ENCODE data around the gene PCP4L1. TPM values are rescaled to one million over a fixed set of nuclear protein-coding genes. Genes with fewer than 3 reads are reported as not detected.

PCP4L1 gene
- total and polyA plus RNA-seq, 2 donors (not counting 1 experiment from before 2014, with no cell fraction given), result not detected

GRCh38 chr1:161233102-161233501, 25.4 kb upstream of the PCP4L1 start:
- no peak overlapping the region for H2AFZ ChIP-seq (ENCODE audit: insufficient read depth, low read depth, low read length, poor library complexity, severe bottlenecking)
- H3K27ac ChIP-seq (ENCODE audit: low read length in 2 of 2), result no peak overlapping the region
- no peaks in the 10 kb centered on the region for H4K20me1 ChIP-seq (ENCODE audit: control insufficient read depth, insufficient read depth, low read length, poor library complexity, severe bottlenecking)
- H3K9me3 Mint-ChIP-seq (ENCODE audit: insufficient read depth), result no peaks in the 10 kb centered on the region
- peaks cover 4% of the 10 kb centered on the region for H3K4me1 Mint-ChIP-seq
- no peak for ATAC-seq (ENCODE audit: low read depth)
- intact Hi-C loops (cut with micrococcal nuclease), result no loop called here
- H3K36me3 ChIP-seq (replicated peaks in 1 of 2; ENCODE audit: control extremely low read depth in 1 of 2, control insufficient read depth in 1 of 2, extremely low read depth in 1 of 2, insufficient read depth in 2 of 2, low read length in 1 of 2), result peaks cover 1 to 18% of the 10 kb centered on the region in 2 experiments
- H3K4me2 ChIP-seq (replicated peaks; ENCODE audit: low read depth, low read length, poor library complexity, severe bottlenecking), result no peak overlapping the region
- H3K79me2 ChIP-seq (ENCODE audit: control insufficient read depth, insufficient read depth, low read length), result no peaks in the 10 kb centered on the region
- H3K4me1 ChIP-seq (ENCODE audit: control insufficient read depth in 2 of 2, insufficient read depth in 2 of 2, low read length in 2 of 2), result no peaks in the 10 kb centered on the region
- POLR2A ChIA-PET, result no interaction called here
- WGBS (ENCODE audit: insufficient coverage), result 90% methylated on average over 9 of the region's 9 CpGs
- no peak overlapping the region for H3K27ac Mint-ChIP-seq
- CTCF ChIA-PET, result no interaction called here
- H3K4me3 ChIP-seq (ENCODE audit: control extremely low read depth in 1 of 5, extremely low read depth in 1 of 5, insufficient read depth in 1 of 5, low read depth in 2 of 5, low read length in 4 of 5), result no peak overlapping the region
- H3K9ac ChIP-seq (ENCODE audit: low read length), result no peak overlapping the region
- no peak for DNase-seq
- TF ChIP-seq EZH2 (IDR thresholded peaks at IDR 0.05; ENCODE audit: borderline replicate concordance, insufficient read depth, low read depth, low read length, poor library complexity, severe bottlenecking), result no peak
- no peaks in the 10 kb centered on the region for H3K9me3 ChIP-seq (ENCODE audit: control extremely low read depth in 1 of 3, control insufficient read depth in 2 of 3, insufficient read depth in 1 of 3, low read length in 2 of 3)
- H3K27me3 Mint-ChIP-seq, result peaks cover 17% of the 10 kb centered on the region
- peaks cover 0 to 12% (median 0%) of the 10 kb centered on the region in 4 experiments for H3K27me3 ChIP-seq (replicated peaks in 1 of 4; ENCODE audit: control extremely low read depth in 1 of 4, control insufficient read depth in 3 of 4, insufficient read depth in 4 of 4, low read length in 3 of 4)
- H3K4me3 Mint-ChIP-seq, result no peak overlapping the region

- Mint-ChIP-seq H3K27ac (no peak overlapping the region), H3K9me3 (ENCODE audit: insufficient read depth) (no peaks in the 10 kb centered on the region), H3K4me3 (no peak overlapping the region), H3K4me1 (no peaks in the 10 kb centered on the region), H3K27me3 (peaks cover 28% of the 10 kb centered on the region)
- ATAC-seq (ENCODE audit: low read depth) (no peak), DNase-seq (no peak)
- CTCF ChIA-PET, result interaction anchor here (0.6 to 2.5 kb wide), 3 partner anchors 10 to 146 kb away, joined by 5 to 8 read pairs (median 7); partner anchors contain the start of gene TOMM40L
- no peak overlapping the region for H2AFZ ChIP-seq (ENCODE audit: insufficient read depth, low read depth, low read length, poor library complexity, severe bottlenecking)
- POLR2A ChIA-PET, result no interaction called here
- TF ChIP-seq CTCF (IDR thresholded peaks at IDR 0.05) (no peak), EZH2 (IDR thresholded peaks at IDR 0.05; ENCODE audit: borderline replicate concordance, insufficient read depth, low read depth, low read length, poor library complexity, severe bottlenecking) (no peak)
- no peak overlapping the region for H3K9ac ChIP-seq (ENCODE audit: low read length)
- intact Hi-C loops (cut with micrococcal nuclease), result no loop called here
- H3K79me2 ChIP-seq (ENCODE audit: control insufficient read depth, insufficient read depth, low read length), result no peaks in the 10 kb centered on the region
- no CpG with 5 or more reads among the region's 5 CpGs for WGBS (ENCODE audit: insufficient coverage)
- no peaks in the 10 kb centered on the region for H3K9me3 ChIP-seq (ENCODE audit: control extremely low read depth in 1 of 3, control insufficient read depth in 2 of 3, insufficient read depth in 1 of 3, low read length in 2 of 3)
- no peak overlapping the region for H3K4me2 ChIP-seq (replicated peaks; ENCODE audit: low read depth, low read length, poor library complexity, severe bottlenecking)
- H3K36me3 ChIP-seq (replicated peaks in 1 of 2; ENCODE audit: control extremely low read depth in 1 of 2, control insufficient read depth in 1 of 2, extremely low read depth in 1 of 2, insufficient read depth in 2 of 2, low read length in 1 of 2), result no peaks in the 10 kb centered on the region
- no peak overlapping the region for H3K4me3 ChIP-seq (ENCODE audit: control extremely low read depth in 1 of 5, extremely low read depth in 1 of 5, insufficient read depth in 1 of 5, low read depth in 2 of 5, low read length in 4 of 5)
- H3K4me1 ChIP-seq (ENCODE audit: control insufficient read depth in 2 of 2, insufficient read depth in 2 of 2, low read length in 2 of 2), result no peaks in the 10 kb centered on the region
- no peaks in the 10 kb centered on the region for H4K20me1 ChIP-seq (ENCODE audit: control insufficient read depth, insufficient read depth, low read length, poor library complexity, severe bottlenecking)
- H3K27ac ChIP-seq (ENCODE audit: low read length in 2 of 2), result no peak overlapping the region
- H3K27me3 ChIP-seq (replicated peaks in 1 of 4; ENCODE audit: control extremely low read depth in 1 of 4, control insufficient read depth in 3 of 4, insufficient read depth in 4 of 4, low read length in 3 of 4), result peaks cover 0 to 15% (median 0%) of the 10 kb centered on the region in 4 experiments
Measured at GRCh38 chr1:161235957-161236775, 22.4 kb upstream of the PCP4L1 start.

Data from B cell (primary cell).